NCI-H2107 treated with DMSO at 0.1 percent for 48 hours (cell line): ENCODE data around the gene PRKG1.
"Not testable (repeated sequence)": the region's sequence is repeated elsewhere in the genome, so short reads cannot be mapped to it uniquely, and the experiment has no call there.

Experiments used
- DNase-seq: peaks from one replicate; lab custom pipeline; 2025; ENCODE audit not compliant: unreplicated experiment; lab: John Stamatoyannopoulos, UW

The PRKG1 gene

DNA sequence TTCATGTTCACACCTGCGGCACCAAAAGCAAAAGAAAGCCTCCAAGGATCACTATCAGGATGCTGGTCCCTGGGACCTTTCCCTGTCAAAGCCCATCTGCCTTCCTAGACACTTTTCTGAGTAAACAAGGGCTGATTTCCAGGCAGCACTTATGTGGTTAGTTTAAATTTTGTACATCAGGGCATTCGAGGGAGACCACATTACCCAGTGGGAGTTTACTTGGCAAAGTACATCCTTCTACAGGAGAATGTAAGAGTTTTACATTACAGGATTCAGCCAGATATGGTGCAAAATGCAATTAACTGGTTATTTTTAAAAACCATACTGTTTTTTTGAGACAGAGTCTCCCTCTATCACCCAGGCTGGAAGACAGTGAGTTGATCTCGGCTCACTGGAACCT is 493.0 kb downstream of the PRKG1 start:
- DNase-seq = no peak

- no peak for DNase-seq
These were observed 495.2 kb downstream of the PRKG1 start for GRCh38 chr10:51569467-51569866.

DNA sequence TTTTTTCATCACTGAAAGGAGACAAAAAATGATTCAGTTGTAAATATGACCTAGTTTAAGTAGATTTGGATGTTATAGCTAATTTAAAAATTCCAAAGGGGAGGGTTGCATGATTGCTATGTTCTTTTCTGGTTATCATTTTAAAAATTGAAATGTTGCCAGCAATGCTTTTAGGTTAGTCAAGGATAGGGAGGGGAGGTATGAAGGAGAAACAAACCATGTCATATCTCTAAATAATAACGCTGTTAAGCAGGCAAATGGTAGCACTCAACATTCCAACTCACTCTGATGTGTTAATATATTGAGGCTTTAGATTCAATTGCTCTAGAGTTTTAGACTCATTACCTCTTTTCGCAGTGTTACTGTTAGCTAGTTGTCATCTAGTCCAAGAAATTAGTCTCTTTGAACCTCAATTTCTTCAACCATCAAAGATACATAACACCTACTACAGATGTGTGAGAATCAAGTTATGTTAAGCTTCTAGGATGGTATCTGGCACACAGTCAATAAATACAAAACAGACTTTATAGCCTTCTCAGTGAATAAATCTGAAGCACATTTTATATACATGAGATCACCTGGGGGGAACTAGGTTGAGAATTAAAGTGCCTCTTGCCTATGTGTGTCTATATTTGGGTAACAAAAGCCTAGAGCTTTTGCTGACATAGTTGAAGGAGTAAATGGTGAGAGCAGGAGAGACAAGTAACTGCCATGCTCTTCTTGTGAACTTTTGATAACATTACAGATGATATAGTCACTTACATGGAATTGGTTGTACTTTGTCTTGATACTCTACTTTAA is 500.2 kb downstream of the PRKG1 start:
- no peak for DNase-seq

GRCh38 chr10:51581196-51581595 is 506.9 kb downstream of the PRKG1 start:
- DNase-seq = not testable (repeated sequence)

DNA sequence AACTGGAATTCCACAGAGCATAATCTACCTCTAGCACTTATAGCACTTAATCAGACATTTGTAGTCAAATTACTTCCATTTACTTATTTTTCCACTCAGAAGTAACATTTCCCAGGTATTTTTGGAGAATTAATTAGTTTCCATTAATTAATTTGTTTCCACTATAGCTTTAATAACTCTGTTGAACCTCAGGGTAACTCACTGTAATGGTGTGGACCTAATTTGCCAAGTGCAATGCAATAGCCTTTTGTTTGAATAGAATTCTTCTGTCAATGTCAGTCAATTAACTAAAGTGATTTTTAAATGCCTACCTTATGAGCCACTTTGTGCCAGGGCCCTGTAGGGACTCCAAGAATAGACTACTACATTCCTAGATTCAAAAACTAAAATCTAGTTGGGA is 509.7 kb downstream of the PRKG1 start:
- DNase-seq = no peak

DNA sequence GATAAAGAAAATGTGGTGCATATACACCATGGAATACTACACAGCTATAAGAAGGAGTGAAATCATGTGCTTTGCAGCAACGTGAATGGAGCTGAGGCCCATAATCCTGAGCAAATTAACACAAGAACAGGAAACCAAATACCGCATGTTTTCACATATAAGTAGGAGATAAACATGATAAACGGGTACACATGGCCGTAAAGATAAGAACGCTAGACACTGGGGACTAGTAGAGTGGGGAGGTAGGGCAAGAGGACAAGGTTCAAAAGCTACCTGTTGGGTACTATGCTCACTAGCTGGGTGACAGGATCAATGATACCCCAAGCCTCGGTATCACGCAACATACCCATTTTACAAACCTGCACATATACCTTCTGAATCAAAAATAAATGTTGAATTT is 511.5 kb downstream of the PRKG1 start:
- no peak for DNase-seq

- no peak for DNase-seq
These were observed 514.7 kb downstream of the PRKG1 start for GRCh38 chr10:51588984-51589383.

DNA sequence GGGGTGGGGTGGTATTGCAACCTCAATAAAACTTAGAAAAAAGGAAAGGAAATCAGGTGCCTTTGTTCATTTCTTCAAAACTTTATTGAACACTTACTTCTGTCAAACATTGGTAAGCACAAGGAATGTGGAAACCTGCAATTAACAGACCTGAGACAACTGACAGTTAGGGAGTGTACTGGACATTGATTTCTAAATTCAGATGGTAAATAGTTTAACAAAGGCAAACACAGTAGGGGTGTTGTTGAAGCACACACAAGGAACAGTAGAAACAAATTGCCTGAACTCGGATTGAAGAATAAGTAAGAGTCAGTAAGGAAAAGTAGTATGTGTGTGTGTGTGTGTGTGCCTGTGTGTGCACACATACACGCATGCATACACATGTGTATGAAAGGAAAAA is 516.5 kb downstream of the PRKG1 start:
- DNase-seq = no peak

DNA sequence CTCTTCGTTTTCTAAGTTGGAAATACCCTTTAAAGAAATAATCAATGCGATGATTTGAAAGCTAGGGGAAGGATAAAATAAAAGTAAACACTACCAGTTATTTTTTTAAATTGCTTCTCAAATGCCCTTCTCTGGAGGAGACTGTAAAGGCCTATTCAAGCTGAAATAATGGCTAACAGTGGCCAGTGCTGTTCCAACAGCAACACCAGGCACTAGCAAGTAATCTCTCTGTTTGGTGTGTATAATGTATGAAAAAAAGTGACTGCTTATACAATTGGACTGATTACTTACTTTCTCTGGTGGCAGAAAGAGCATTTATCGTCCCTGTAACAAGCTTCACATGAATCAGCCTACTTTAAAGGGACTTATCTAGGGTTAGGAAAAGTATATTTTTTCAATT is 522.4 kb downstream of the PRKG1 start:
- no peak for DNase-seq

DNA sequence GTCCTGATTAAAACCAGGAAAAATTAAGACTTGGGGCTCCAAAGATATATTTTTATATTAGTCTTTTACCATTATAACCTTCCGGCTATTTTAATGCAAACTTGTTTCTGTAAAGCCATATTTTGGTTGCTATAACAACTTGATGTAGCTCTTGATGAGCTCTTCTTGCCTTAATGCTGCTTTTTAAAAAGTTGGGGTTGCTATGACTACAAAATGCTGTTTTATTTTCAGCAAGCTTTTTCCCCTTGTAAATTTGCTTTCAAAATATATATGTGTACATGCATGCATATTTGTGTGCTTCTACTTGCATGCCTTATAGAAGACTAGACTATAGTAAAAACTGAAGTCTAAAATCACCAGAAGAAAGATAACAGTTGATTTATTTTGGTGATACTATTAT is 525.4 kb downstream of the PRKG1 start:
- no peak for DNase-seq

DNA sequence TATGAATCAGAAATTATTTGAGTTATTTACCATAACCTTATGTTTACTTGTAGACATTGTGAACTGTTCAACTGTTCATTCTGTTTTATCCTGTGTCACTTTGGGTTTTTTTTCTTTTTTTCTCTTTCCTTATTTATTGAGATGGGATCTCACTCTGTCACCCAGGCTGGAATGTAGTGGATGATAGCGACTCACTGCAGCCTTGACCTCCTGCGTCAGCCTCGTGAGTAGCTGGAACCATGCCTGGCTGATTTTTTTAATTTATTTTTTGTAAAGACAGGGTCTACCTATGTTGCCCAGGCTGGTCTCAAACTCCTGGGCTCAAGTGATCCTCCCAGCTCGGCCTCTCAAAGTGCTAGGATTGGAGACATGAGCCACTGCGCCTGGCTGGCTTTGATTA is 528.0 kb downstream of the PRKG1 start:
- DNase-seq = no peak

- DNase-seq = no peak
These were observed 530.3 kb downstream of the PRKG1 start for GRCh38 chr10:51604579-51604978.

- no peak for DNase-seq
These were observed 532.7 kb downstream of the PRKG1 start for GRCh38 chr10:51606825-51607462.

DNA sequence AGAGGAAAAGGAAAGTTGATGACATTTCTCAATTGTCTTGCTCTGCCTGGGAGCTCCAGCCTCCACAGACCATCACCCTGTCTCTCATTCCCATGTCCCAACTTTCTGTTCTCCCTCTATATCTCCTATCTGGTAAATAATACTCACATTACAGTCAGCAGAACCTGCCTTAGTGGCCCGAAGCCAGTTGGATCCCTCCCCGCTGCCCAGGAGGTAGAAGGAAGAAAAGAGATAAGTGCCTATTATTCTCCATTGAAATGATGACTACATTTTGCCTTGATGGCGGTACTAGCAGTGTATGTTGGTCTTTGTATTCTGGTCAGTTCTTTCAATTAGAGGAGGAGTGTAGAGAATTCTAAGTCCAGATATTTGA is 533.2 kb downstream of the PRKG1 start:
- no peak for DNase-seq

DNA sequence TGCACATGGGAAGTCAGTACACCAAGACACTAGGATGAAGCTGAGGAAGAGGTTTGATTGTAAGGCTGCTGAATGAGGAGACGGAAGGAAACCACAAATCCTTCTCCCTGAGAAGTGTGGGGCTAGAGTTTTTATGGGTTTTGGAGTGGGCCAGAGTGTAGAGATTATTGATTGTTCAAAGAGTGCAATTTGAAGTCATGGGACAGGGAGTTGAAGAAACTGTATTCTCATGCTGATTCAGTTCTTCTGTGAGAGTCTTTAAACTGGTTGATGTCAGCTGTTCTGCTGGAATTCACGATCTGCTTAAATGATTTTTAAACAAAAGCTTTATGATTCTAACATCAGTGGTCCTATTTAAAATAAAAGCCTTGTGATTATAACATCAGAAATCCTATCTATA is 533.9 kb downstream of the PRKG1 start:
- DNase-seq = no peak

- DNase-seq = no peak
These were observed 541.5 kb downstream of the PRKG1 start for GRCh38 chr10:51615764-51616298.

- no peak for DNase-seq
These were observed 543.4 kb downstream of the PRKG1 start for GRCh38 chr10:51617576-51618235.

DNA sequence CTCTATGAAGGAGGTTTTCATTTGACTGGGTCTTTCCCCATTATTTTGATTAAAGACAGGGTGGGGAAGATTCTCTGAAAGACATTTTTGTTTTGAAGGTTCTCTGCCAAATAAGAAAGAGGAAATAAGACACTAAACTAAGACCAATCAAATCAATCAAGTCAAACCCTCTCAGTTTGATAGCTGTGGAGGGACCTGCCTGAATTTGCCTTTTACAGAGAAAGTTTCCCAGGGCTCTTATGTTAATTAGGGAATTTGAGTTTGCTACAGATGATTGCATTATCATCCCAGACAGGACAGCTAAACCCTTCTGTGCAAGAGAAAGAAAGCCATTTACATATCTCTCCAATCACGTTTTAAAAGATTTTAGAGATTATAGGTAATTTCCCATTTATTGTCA is 545.1 kb downstream of the PRKG1 start:
- no peak for DNase-seq

DNA sequence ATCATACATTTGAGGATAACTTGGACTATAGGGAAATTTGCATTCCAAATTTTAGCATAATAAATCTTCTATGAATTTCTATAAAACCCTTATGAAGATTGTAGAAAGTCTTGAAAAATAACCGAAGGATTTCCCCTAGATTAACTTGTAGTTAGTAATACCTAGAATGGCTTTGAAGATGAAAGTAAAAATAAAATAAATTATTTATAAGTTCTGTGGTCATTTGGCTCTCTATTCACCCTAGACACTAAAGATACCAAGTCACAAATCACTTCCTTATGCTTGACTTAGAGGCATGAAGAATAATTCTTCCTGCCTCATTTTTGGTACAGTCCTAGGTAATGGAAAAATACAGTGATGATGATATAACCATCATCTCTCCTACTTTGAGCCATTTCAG is 545.8 kb downstream of the PRKG1 start:
- no peak for DNase-seq

GRCh38 chr10:51624013-51624412 is 549.7 kb downstream of the PRKG1 start:
- no peak for DNase-seq

DNA sequence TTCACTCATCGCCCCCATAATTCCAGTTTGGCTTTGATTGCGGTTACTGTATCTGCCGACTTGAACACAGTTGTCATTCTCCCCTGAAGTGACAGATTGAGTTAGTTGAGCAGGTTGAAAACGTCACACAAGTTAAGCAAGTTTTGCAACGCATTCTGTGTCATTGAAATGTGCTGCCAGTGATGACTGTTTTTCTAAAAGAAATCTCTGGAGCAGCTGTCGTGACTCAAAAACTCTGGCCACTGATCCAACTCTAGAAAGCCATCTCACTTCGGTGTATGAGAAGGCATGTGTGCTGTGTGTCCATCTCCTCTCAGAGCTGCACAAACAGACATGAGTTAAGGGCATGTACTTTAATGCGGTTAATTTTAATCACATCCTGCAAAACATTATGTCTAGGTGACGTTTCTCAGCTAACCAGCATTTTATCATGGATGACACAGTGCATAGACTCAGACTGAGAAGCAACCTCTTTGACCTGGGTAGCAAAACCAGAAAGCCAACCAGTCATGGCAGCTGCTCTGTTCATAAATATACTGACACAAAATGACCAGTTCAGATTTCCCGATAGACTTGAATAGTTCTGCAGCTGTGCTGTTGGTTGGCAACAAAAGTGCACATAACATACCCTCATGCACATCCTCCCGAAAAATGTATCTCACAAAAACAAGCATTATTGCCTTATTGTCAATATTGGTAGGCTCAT is 555.8 kb downstream of the PRKG1 start:
- DNase-seq = no peak

DNA sequence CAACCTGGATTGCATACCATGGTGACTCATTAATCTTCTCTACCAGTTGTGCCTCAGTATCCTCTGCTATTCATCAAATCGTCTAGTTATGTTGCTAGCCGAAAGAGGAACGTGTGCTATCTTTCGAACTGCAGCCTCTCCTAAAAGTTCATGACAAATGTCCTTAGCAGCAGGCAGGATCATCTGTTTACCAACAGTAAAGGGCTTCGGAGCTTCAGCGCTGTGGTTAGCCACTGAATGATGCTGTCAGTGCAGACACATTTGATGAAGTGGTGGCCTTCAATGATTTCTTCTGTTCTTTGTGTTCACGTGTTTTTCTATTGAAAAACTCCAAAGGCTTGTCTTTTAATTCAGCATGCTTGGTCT is 556.3 kb downstream of the PRKG1 start:
- no peak for DNase-seq
